Endometrial microvascular endothelial cells (primary cell): ENCODE data around the gene ZNF420. TPM values are rescaled to one million over a fixed set of nuclear protein-coding genes. Genes with fewer than 3 reads are reported as not detected.
"Not testable (repeated sequence)": the region's sequence is repeated elsewhere in the genome, so short reads cannot be mapped to it uniquely, and the experiment has no call there.

Experiments
- in situ Hi-C: cut with HindIII; loops from 2 replicates; pipeline ENCODE4 v1.10.0; 2017; ENCODE audit warnings: low sequenced_read_pairs, low pct_unique_long_range_greater_than_20kb; ENCODE audit errors: inconsistent ontology term
- total RNA-seq: library from RNA; depleted of rRNA; stranded (reverse); fragments of >200 nt; gene quantifications from one replicate; pipeline ENCODE4 v1.2.3, GENCODE V29; 2015; ENCODE audit errors: inconsistent ontology term

ZNF420 gene
- 2.0 TPM for total RNA-seq

GRCh38 chr19:37077934-37078716, at the start of gene ZNF420:
ZNF420 (plus strand) TSS chr19:37078433; CDS start chr19:37089119, 10,686 bp downstream.
- in situ Hi-C loops = no loop called here

GRCh38 chr19:37045140-37045539, 33.1 kb upstream of the ZNF420 start:
- in situ Hi-C loops = no loop called here

- in situ Hi-C loops = no loop called here
Observed at GRCh38 chr19:37055330-37055729, 22.9 kb upstream of the ZNF420 start.

GRCh38 chr19:37056776-37057175, 21.5 kb upstream of the ZNF420 start:
- in situ Hi-C loops = no loop called here

GRCh38 chr19:37059142-37059541, 19.1 kb upstream of the ZNF420 start:
- in situ Hi-C loops = no loop called here

DNA sequence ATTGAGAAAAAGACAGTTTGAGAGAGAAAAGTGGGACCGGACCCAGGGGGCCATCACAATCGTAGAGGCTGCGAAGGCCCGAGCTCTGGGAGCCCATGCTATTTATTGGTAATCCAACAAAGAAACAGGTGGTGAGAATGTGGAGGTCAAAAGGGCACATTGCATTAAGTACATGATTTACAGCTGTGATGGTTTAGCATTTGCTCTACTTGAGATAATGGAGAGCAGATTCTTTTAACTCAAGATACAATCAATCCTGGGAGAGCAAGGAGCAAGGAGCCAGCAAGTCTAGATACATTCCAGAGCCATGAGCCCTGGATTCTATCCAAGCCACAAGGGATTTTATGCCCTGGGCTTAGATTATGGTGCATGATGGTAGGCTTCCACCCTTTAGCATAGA, 13.3 kb upstream of the ZNF420 start:
- in situ Hi-C loops = not testable (repeated sequence)

DNA sequence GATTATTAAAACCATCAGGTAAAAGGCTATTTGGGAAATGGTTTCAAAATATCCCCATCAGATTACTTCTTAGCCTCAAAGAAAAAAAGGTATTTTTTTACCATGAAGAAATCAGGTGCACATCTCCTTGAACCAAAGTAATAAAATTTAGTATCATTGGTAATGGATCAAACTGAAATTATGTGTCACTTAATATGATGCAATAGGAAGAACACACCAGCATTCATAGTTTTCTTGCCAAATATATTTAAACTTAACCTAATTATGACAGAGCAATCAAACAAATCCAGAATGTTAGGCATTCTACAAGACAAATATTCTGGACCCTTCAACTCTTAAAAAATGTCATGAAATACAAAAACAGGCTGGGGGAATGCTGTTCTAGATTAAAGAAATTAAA, 4.1 kb upstream of the ZNF420 start:
- in situ Hi-C loops = no loop called here

- in situ Hi-C loops = no loop called here
Observed at GRCh38 chr19:37074819-37075362, 3.3 kb upstream of the ZNF420 start.

GRCh38 chr19:37076524-37076923, 1.7 kb upstream of the ZNF420 start:
- in situ Hi-C loops = not testable (repeated sequence)

GRCh38 chr19:37077501-37077933, 716 bp upstream of the ZNF420 start:
- in situ Hi-C loops = no loop called here

- in situ Hi-C loops = no loop called here
Observed at GRCh38 chr19:37078717-37079032, 442 bp downstream of the ZNF420 start.

DNA sequence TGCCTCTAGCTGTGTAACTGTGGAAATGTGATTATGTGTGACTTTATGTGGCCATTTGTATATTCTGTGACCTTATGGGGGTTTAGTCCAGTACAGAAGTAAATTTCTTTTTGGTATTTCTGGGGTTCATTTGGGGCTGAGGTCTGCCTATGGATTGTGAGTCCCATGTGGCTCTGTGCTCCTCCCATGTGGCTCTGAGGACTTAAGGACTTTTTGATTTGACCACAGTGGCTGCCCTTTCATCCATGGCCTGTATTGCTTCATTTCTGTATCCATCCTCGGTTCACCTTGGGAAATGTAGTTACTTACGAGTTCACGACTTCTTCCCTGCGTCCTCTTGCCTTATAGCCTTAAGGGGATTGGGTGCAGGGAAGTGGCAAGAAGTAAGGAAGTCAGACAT, 1.0 kb downstream of the ZNF420 start:
- in situ Hi-C loops = no loop called here

- in situ Hi-C loops = no loop called here
Observed at GRCh38 chr19:37082307-37082706, 4.1 kb downstream of the ZNF420 start.

- in situ Hi-C loops = no loop called here
Observed at GRCh38 chr19:37087110-37087509, 8.9 kb downstream of the ZNF420 start.

DNA sequence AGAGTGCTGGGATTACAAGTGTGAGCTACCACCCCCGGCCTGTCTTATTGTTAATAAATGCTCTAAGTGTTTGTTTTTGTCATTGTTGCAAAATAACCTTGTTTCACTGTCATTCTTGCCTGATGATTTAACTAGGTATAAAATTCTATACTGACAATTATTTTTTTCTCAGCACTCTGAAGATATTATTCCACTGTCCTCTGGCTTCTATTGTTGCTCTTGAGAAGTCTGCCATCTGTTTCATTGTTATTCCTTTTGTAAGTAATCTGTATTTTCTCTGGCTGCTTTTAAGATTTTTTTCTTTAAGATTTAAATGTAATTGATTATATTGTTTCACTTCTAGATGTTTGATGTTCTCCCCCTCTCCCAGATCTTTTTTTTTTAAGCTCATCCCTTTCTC, 17.6 kb downstream of the ZNF420 start:
- in situ Hi-C loops = no loop called here

GRCh38 chr19:37098570-37098969, 20.3 kb downstream of the ZNF420 start:
- in situ Hi-C loops = no loop called here

DNA sequence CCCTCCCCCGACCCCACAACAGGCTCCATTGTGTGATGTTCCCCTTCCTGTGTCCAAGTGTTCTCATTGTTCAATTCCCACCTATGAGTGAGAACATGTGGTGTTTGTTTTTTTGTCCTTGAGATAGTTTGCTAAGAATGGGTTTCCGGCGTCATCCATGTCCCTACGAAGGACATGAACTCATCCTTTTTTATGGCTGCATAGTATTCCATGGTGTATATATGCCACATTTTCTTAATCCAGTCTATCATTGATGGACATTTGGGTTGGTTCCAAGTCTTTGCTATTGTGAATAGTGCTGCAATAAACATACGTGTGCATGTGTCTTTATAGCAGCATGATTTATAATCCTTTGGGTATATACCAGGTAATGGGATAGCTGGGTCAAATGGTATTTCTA, 25.9 kb downstream of the ZNF420 start:
- in situ Hi-C loops = not testable (repeated sequence)

GRCh38 chr19:37111753-37112152, 33.5 kb downstream of the ZNF420 start:
- in situ Hi-C loops = not testable (repeated sequence)

DNA sequence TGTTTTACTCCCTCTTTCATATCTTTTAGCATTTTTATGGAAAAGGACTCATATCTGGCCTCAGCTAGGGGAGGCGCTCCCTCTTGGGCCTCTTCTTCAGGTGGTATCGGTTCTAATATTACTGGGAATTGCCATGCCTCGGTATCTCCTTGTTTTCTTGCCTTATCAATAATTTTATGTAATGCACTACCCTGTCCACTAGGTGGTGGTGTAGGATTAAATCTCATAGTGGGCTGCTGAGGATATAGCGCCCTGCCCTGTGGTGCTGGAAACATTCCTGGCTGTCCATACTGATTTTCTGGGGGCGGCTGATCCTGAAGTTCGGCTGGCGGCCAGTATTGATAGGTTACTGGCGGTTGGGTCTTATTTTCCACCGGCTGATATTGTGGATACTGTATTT, 35.8 kb downstream of the ZNF420 start:
- in situ Hi-C loops = no loop called here

DNA sequence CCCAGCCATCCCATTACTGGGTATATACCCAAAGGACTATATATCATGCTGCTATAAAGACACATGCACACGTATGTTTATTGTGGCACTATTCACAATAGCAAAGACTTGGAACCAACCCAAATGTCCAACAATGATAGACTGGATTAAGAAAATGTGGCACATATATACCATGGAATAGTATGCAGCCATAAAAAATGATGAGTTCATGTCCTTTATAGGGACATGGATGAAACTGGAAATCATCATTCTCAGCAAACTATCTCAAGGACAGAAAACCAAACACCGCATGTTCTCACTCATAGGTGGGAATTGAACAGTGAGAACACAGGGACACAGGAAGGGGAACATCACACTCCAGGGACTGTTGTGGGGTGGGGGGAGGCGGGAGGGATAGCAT, 43.9 kb downstream of the ZNF420 start:
- in situ Hi-C loops = not testable (repeated sequence)
